Mammary epithelial cell (primary cell): ENCODE measurements around the gene FAM162A.

Experiments used
- CTCF ChIP-seq, 2 donors: IDR thresholded peaks in 1 of 2; conservative IDR thresholded peaks in 1 of 2; 2 replicates each; pipeline ENCODE4 v1.5.1; 2011 to 2012; ENCODE audit warnings: inconsistent platforms in 2 of 2, low read length in 2 of 2, mild to moderate bottlenecking in 2 of 2, control low read depth in 1 of 2, low read depth in 1 of 2; ENCODE audit not compliant: insufficient read depth in 1 of 2; ENCODE audit errors: extremely low read depth in 1 of 2
- EZH2 ChIP-seq: IDR thresholded peaks from 2 replicates; pipeline ENCODE4 v1.6.1; 2012; ENCODE audit warnings: low read length, inconsistent platforms, borderline replicate concordance

GRCh38 chr3:122451371-122451770 is 67.4 kb downstream of the FAM162A start:
- TF ChIP-seq CTCF (conservative IDR thresholded peaks at IDR 0.05 in 1 of 2, IDR thresholded peaks at IDR 0.05 in 1 of 2; ENCODE audit: extremely low read depth in 1 of 2, insufficient read depth in 1 of 2, low read depth in 1 of 2, low read length in 2 of 2) (no peak), EZH2 (no peak)
